Stimulated activated CD4-positive, alpha-beta T cell treated with anti-CD3 and anti-CD28 coated beads, Interleukin-2, amount 100 ng/mL, for 4 hours (primary cell): ENCODE results near the gene IL23R.

ENCODE experiments used
- DNase-seq: peaks from one replicate; pipeline ENCODE4 v3.0.0-alpha.2; 2020; ENCODE audit warnings: low read depth

The IL23R gene

GRCh38 chr1:67148516-67149178 lies 17.6 kb upstream of the IL23R start:
- DNase-seq: no peak

- peak; percentile 48 for DNase-seq
Observed at GRCh38 chr1:67149179-67149770, 17.0 kb upstream of the IL23R start.

- no peak for DNase-seq
Observed at GRCh38 chr1:67150931-67151330, 15.3 kb upstream of the IL23R start.

- no peak for DNase-seq
Observed at GRCh38 chr1:67158401-67158800, 7.9 kb upstream of the IL23R start.

GRCh38 chr1:67159233-67159632 lies 7.0 kb upstream of the IL23R start:
- no peak for DNase-seq

GRCh38 chr1:67162954-67163353 lies 3.3 kb upstream of the IL23R start:
- no peak for DNase-seq

GRCh38 chr1:67165468-67166041 lies 699 bp upstream of the IL23R start:
- DNase-seq: no peak

GRCh38 chr1:67169496-67169895 lies 3.2 kb downstream of the IL23R start:
- DNase-seq: no peak

GRCh38 chr1:67169932-67170331 lies 3.7 kb downstream of the IL23R start:
- no peak for DNase-seq

GRCh38 chr1:67170751-67171573 lies 4.7 kb downstream of the IL23R start:
- DNase-seq: no peak

GRCh38 chr1:67171574-67171955 lies 5.3 kb downstream of the IL23R start:
- no peak for DNase-seq

GRCh38 chr1:67171978-67172377 lies 5.7 kb downstream of the IL23R start:
- no peak for DNase-seq

GRCh38 chr1:67173988-67174387 lies 7.7 kb downstream of the IL23R start:
- DNase-seq: no peak

GRCh38 chr1:67174716-67175284 lies 8.5 kb downstream of the IL23R start:
- DNase-seq: no peak

GRCh38 chr1:67175530-67176087 lies 9.4 kb downstream of the IL23R start:
- DNase-seq: no peak

GRCh38 chr1:67184838-67185421 lies 18.7 kb downstream of the IL23R start:
- no peak for DNase-seq

- no peak for DNase-seq
Observed at GRCh38 chr1:67188137-67188536, 21.9 kb downstream of the IL23R start.

- no peak for DNase-seq
Observed at GRCh38 chr1:67189953-67190352, 23.7 kb downstream of the IL23R start.

- DNase-seq: no peak
Observed at GRCh38 chr1:67190410-67190809, 24.2 kb downstream of the IL23R start.

- DNase-seq: no peak
Observed at GRCh38 chr1:67190942-67191341, 24.7 kb downstream of the IL23R start.

- DNase-seq: no peak
Observed at GRCh38 chr1:67191668-67192520, 25.6 kb downstream of the IL23R start.
